Measurements from ENCODE around the gene PFKM.

GRCh38 chr12:48129376-48129775, 10.2 kb downstream of the PFKM start:
- no peak for TF ChIP-seq POLR2AphosphoS5 (IDR thresholded peaks at IDR 0.05; ENCODE audit: borderline replicate concordance, low read depth, low read length)
- TF ChIP-seq EZH2 (IDR thresholded peaks at IDR 0.05): no peak

Measured in SK-N-MC (cell line).